GM23338 (cell line): ENCODE measurements around the gene ADRB2. TPM values are rescaled to one million over a fixed set of nuclear protein-coding genes. Genes with fewer than 3 reads are reported as not detected.
A peak's percentile ranks its signal among the peaks of the same experiment; 100 is the strongest.

Experiments used
- ATAC-seq: fragments of 200-7000 bp; cut with Tn5 transposase; 3 replicates; pipeline ENCODE4 v1.9.1; 2020
- DNase-seq: peaks from one replicate; pipeline ENCODE4 v3.0.0-alpha.2; 2015; ENCODE audit warnings: low spot score
- H2AFZ ChIP-seq: fragments of 200-600 bp; sonication (generic); 2 replicates; pipeline ENCODE4 v1.8.0; 2016; ENCODE audit warnings: antibody characterized with exemption, mild to moderate bottlenecking, moderate library complexity
- H3F3A ChIP-seq: fragments of 200-600 bp; sonication (generic); replicated peaks from 2 replicates; pipeline ENCODE4 v1.8.0; 2017; ENCODE audit warnings: antibody characterized with exemption, mixed run types, low read depth
- H3K27ac ChIP-seq: fragments of 200-600 bp; sonication (generic); 2 replicates; pipeline ENCODE4 v1.6.1; 2016; ENCODE audit warnings: low read depth
- H3K27me3 ChIP-seq: fragments of 200-600 bp; sonication (generic); 2 replicates; pipeline ENCODE4 v1.8.0; 2016; ENCODE audit warnings: mild to moderate bottlenecking, mixed run types, moderate library complexity; ENCODE audit not compliant: insufficient read depth
- H3K36me3 ChIP-seq: fragments of 200-600 bp; sonication (generic); 2 replicates; pipeline ENCODE4 v1.8.0; 2016; ENCODE audit warnings: mild to moderate bottlenecking; ENCODE audit not compliant: insufficient read depth
- H3K4me1 ChIP-seq: fragments of 200-600 bp; sonication (generic); 2 replicates; pipeline ENCODE4 v1.8.0; 2016; ENCODE audit warnings: mild to moderate bottlenecking, moderate library complexity; ENCODE audit not compliant: insufficient read depth
- H3K4me2 ChIP-seq: fragments of 200-600 bp; sonication (generic); 2 replicates; pipeline ENCODE4 v1.7.1; 2017; ENCODE audit warnings: mixed run types
- H3K4me3 ChIP-seq: fragments of 200-600 bp; sonication (generic); 2 replicates; pipeline ENCODE4 v1.6.1; 2016; ENCODE audit warnings: mixed run types
- H3K79me2 ChIP-seq: fragments of 200-600 bp; sonication (generic); replicated peaks from 2 replicates; pipeline ENCODE4 v1.8.0; 2017; ENCODE audit warnings: mild to moderate bottlenecking; ENCODE audit not compliant: insufficient read depth
- H3K9me2 ChIP-seq: fragments of 200-600 bp; sonication (generic); 2 replicates; pipeline ENCODE4 v1.8.0; 2017; ENCODE audit not compliant: insufficient read depth
- H4K20me1 ChIP-seq: fragments of 200-600 bp; sonication (generic); replicated peaks from 2 replicates; pipeline ENCODE4 v1.8.0; 2017; ENCODE audit warnings: mild to moderate bottlenecking; ENCODE audit not compliant: insufficient read depth
- H3K27ac Mint-ChIP-seq: 2 replicates; pipeline ENCODE4 v1.8.0; 2020; ENCODE audit warnings: inconsistent platforms, mild to moderate bottlenecking, moderate library complexity, mixed read lengths
- H3K27me3 Mint-ChIP-seq: 3 replicates; pipeline ENCODE4 v1.8.0; 2022; ENCODE audit warnings: low read depth, mild to moderate bottlenecking, moderate library complexity, mixed read lengths, inconsistent platforms; ENCODE audit not compliant: insufficient read depth, poor library complexity
- H3K36me3 Mint-ChIP-seq: 3 replicates; pipeline ENCODE4 v1.8.0; 2021; ENCODE audit warnings: low read depth, mild to moderate bottlenecking, inconsistent platforms, moderate library complexity, mixed read lengths
- H3K4me1 Mint-ChIP-seq: 3 replicates; pipeline ENCODE4 v1.8.0; 2020; ENCODE audit warnings: mild to moderate bottlenecking, inconsistent platforms, mixed read lengths
- H3K4me3 Mint-ChIP-seq: 3 replicates; pipeline ENCODE4 v1.8.0; 2021; ENCODE audit warnings: moderate library complexity, mild to moderate bottlenecking, inconsistent platforms, mixed read lengths
- H3K9me3 Mint-ChIP-seq: 3 replicates; pipeline ENCODE4 v1.8.0; 2020; ENCODE audit warnings: moderate library complexity, mild to moderate bottlenecking, inconsistent platforms, mixed read lengths
- JUNB ChIP-seq: IDR thresholded peaks from one replicate; pipeline ENCODE4 v1.6.1; 2016; ENCODE audit warnings: antibody characterized with exemption; ENCODE audit not compliant: unreplicated experiment
- NANOG ChIP-seq: IDR thresholded peaks from 2 replicates; pipeline ENCODE4 v1.6.1; 2016; ENCODE audit warnings: antibody characterized with exemption, borderline replicate concordance
- POLR2AphosphoS5 ChIP-seq: IDR thresholded peaks from 2 replicates; pipeline ENCODE4 v1.6.1; 2016; ENCODE audit warnings: antibody characterized with exemption, low read depth
- ZNF114 ChIP-seq: fragments of 250-450 bp; sonication (Bioruptor Pico); IDR thresholded peaks from 2 replicates; pipeline ENCODE4 v1.5.0; 2020; ENCODE audit warnings: mild to moderate bottlenecking, moderate library complexity
- ZNF331 ChIP-seq: fragments of 250-450 bp; sonication (Bioruptor Pico); IDR thresholded peaks from 2 replicates; pipeline ENCODE4 v1.5.0; 2020; ENCODE audit warnings: low read depth, mild to moderate bottlenecking, moderate library complexity
- polyA plus RNA-seq: library from polyadenylated mRNA; unstranded; fragments of >200 nt; fragmentation: Nextera tagmentation; extraction: Ambion mirVana; gene quantifications from 2 replicates; pipeline ENCODE4 v1.2.1, GENCODE V29; 2016
- total RNA-seq: library from RNA; depleted of rRNA; stranded (reverse); fragments of >200 nt; shearing (Covaris generic); gene quantifications from 2 replicates; pipeline ENCODE4 v1.2.3, GENCODE V29; 2014
- TF ChIP-seq, protein P1 (sequence below): IDR thresholded peaks from one replicate; pipeline ENCODE4 v1.6.1; 2018; ENCODE audit warnings: antibody characterized with exemption; ENCODE audit not compliant: unreplicated experiment

ADRB2 gene
- total and polyA plus RNA-seq, 2 experiments from 2014 or later: 0.44 to 1.3 TPM

- Mint-ChIP-seq H3K27me3 (peaks cover 1% of the 10 kb centered on the region), H3K27ac (no peak overlapping the region), H3K36me3 (no peaks in the 10 kb centered on the region), H3K4me3 (no peak overlapping the region), H3K4me1 (no peaks in the 10 kb centered on the region; the same call in 2 of the 3 replicates), H3K9me3 (no peaks in the 10 kb centered on the region)
- no peaks in the 10 kb centered on the region for H3K4me1 ChIP-seq
- no peaks in the 10 kb centered on the region for H4K20me1 ChIP-seq
- no peak for DNase-seq
- H3K36me3 ChIP-seq: no peaks in the 10 kb centered on the region
- TF ChIP-seq ZNF331 (CRISPR knock-in tag) (no peak), NANOG (no peak), ZNF114 (no peak)
- TF ChIP-seq, protein P1, sequence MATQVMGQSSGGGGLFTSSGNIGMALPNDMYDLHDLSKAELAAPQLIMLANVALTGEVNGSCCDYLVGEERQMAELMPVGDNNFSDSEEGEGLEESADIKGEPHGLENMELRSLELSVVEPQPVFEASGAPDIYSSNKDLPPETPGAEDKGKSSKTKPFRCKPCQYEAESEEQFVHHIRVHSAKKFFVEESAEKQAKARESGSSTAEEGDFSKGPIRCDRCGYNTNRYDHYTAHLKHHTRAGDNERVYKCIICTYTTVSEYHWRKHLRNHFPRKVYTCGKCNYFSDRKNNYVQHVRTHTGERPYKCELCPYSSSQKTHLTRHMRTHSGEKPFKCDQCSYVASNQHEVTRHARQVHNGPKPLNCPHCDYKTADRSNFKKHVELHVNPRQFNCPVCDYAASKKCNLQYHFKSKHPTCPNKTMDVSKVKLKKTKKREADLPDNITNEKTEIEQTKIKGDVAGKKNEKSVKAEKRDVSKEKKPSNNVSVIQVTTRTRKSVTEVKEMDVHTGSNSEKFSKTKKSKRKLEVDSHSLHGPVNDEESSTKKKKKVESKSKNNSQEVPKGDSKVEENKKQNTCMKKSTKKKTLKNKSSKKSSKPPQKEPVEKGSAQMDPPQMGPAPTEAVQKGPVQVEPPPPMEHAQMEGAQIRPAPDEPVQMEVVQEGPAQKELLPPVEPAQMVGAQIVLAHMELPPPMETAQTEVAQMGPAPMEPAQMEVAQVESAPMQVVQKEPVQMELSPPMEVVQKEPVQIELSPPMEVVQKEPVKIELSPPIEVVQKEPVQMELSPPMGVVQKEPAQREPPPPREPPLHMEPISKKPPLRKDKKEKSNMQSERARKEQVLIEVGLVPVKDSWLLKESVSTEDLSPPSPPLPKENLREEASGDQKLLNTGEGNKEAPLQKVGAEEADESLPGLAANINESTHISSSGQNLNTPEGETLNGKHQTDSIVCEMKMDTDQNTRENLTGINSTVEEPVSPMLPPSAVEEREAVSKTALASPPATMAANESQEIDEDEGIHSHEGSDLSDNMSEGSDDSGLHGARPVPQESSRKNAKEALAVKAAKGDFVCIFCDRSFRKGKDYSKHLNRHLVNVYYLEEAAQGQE: no peak
- H3K27me3 ChIP-seq: no peaks in the 10 kb centered on the region
- no peak overlapping the region for H3K4me3 ChIP-seq
- no peaks in the 10 kb centered on the region for H3K9me2 ChIP-seq
- H3K79me2 ChIP-seq: no peaks in the 10 kb centered on the region
- H2AFZ ChIP-seq: no peak overlapping the region
- H3F3A ChIP-seq: no peaks in the 10 kb centered on the region
- H3K27ac ChIP-seq: no peak overlapping the region
- no peak overlapping the region for H3K4me2 ChIP-seq
- no peak for ATAC-seq
These were observed 15.8 kb downstream of the ADRB2 start for GRCh38 chr5:148842161-148842560.

DNA sequence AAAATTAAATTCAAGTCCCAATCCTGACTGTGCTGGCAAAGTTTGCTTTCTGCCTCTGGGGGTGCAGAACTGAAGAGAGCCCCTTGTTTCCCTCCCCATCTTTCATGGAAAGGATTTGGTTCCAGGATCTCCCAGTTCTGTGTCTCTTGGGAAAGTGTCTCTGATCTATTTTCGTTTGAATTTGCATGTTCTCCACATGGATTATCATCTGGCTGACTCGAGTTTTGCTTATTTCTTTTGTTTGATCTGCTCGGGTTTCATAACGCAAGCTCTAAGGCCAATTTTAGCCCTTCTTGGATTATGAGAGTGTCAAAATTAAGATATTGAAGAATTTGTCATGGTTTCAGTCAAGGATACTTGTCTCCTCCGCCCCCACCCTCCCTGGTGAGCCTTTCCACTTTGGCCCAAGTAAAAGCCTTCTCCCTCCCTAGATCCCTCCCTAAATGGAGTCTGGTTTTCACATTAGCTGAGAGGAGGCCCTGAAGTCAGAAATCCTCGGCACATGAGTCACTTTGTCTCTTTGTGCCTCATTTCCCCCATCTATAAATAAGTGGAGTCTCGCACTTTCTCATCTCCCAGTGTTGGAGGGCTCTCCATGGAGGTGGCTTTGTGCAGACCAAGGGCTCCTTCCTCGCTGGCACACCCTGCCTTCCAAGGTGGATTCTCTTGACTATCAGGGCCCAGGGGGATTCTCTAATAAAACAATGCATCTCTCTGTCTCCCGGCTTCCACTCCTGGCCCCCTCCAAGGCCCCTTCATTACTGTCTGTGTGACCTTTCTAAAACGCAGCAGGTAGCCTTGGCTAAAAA, 17.3 kb downstream of the ADRB2 start:
- no peaks in the 10 kb centered on the region for H3K4me1 Mint-ChIP-seq
- no peak overlapping the region for H3K27ac Mint-ChIP-seq
- no peaks in the 10 kb centered on the region for H3K36me3 Mint-ChIP-seq
- Histone ChIP-seq H3K9me2 (no peaks in the 10 kb centered on the region), H3K27ac (no peak overlapping the region), H3K27me3 (no peaks in the 10 kb centered on the region), H3K4me3 (no peak overlapping the region), H3K4me1 (no peaks in the 10 kb centered on the region), H3K4me2 (no peak overlapping the region), H3K36me3 (no peaks in the 10 kb centered on the region), H2AFZ (peak overlapping the region; percentile 6; the same call in 1 of the 2 replicates), H4K20me1 (no peaks in the 10 kb centered on the region), H3K79me2 (no peaks in the 10 kb centered on the region), H3F3A (no peaks in the 10 kb centered on the region)
- DNase-seq (no peak), ATAC-seq (no peak)
- TF ChIP-seq JUNB: no peak
- no peak for TF ChIP-seq ZNF331 (CRISPR knock-in tag)
- no peak for TF ChIP-seq POLR2AphosphoS5
- no peaks in the 10 kb centered on the region for H3K9me3 Mint-ChIP-seq
- peaks cover 4% of the 10 kb centered on the region for H3K27me3 Mint-ChIP-seq
- no peak overlapping the region for H3K4me3 Mint-ChIP-seq
